GM12878 (cell line): ENCODE data around the gene TMA16. TPM values are rescaled to one million over a fixed set of nuclear protein-coding genes. Genes with fewer than 3 reads are reported as not detected.

Source experiments
- BCL11A ChIP-seq: IDR thresholded peaks from 2 replicates; pipeline ENCODE4 v1.6.1; 2011; ENCODE audit warnings: low read depth, low read length
- CHD1 ChIP-seq: IDR thresholded peaks from 2 replicates; pipeline ENCODE4 v1.6.1; 2012; ENCODE audit warnings: low read depth, low read length, improper control_type of control experiment
- CHD4 ChIP-seq: fragments of 200-600 bp; sonication (generic); IDR thresholded peaks from 2 replicates; pipeline ENCODE4 v1.6.1; 2016; ENCODE audit warnings: mild to moderate bottlenecking
- FOXK2 ChIP-seq: fragments of 450-650 bp; IDR thresholded peaks from 2 replicates; pipeline ENCODE4 v1.6.1; 2017; ENCODE audit warnings: mild to moderate bottlenecking, moderate library complexity
- FOXM1 ChIP-seq: IDR thresholded peaks from 2 replicates; pipeline ENCODE4 v1.6.1; 2012; ENCODE audit warnings: low read depth, mild to moderate bottlenecking, inconsistent platforms, low read length, moderate library complexity
- IRF4 ChIP-seq: IDR thresholded peaks from 2 replicates; pipeline ENCODE4 v1.6.1; 2011; ENCODE audit warnings: low read depth, low read length
- KLF5 ChIP-seq: fragments of 450-650 bp; IDR thresholded peaks from 2 replicates; pipeline ENCODE4 v1.6.1; 2014; ENCODE audit warnings: mild to moderate bottlenecking; ENCODE audit not compliant: partially characterized antibody
- NR2C1 ChIP-seq: fragments of 450-650 bp; IDR thresholded peaks from 2 replicates; pipeline ENCODE4 v1.6.1; 2017; ENCODE audit warnings: antibody characterized with exemption, mild to moderate bottlenecking, moderate library complexity
- RUNX3 ChIP-seq: IDR thresholded peaks from 2 replicates; pipeline ENCODE4 v1.6.1; 2012; ENCODE audit warnings: low read length, inconsistent platforms
- ZNF384 ChIP-seq: IDR thresholded peaks from 2 replicates; pipeline ENCODE4 v1.6.1; 2012; ENCODE audit warnings: low read depth, mild to moderate bottlenecking, low read length, improper control_type of control experiment, borderline replicate concordance
- ZNF622 ChIP-seq: fragments of 450-650 bp; IDR thresholded peaks from 2 replicates; pipeline ENCODE4 v1.6.1; 2017; ENCODE audit warnings: mild to moderate bottlenecking, inconsistent platforms
- polyA plus RNA-seq, 11 experiments: library from polyadenylated mRNA; depleted of rRNA in 4 of 11; unstranded in 6 of 11; stranded (reverse) in 5 of 11; fragments of >200 nt; fragmentation: Nextera tagmentation in 4 of 11; fragmentation: Illumina TruSeq in 1 of 11; extraction: Ambion mirVana in 4 of 11; extraction: Trizol in 1 of 11; gene quantifications; 1 replicate in 1 of 11; 2 replicates in 10 of 11; pipeline versions ENCODE4 v1.2.1 to v1.2.3, GENCODE V29; 2011 to 2016; ENCODE audit warnings: inconsistent platforms in 2 of 11, missing spikeins in 2 of 11, low read depth in 1 of 11
- total RNA-seq, 4 experiments: library from RNA; depleted of rRNA in 3 of 4; stranded (reverse); fragments of >200 nt in 3 of 4; fragmentation: Illumina TruSeq in 1 of 4; extraction: Trizol in 1 of 4; gene quantifications; 2 replicates each; pipeline versions ENCODE4 v1.2.1 to v1.2.3, GENCODE V29; 2013 to 2021
- TF ChIP-seq, protein P1 (sequence below): fragments of 450-650 bp; formaldehyde crosslinking; IDR thresholded peaks from 2 replicates; pipeline ENCODE4 v1.4.0; 2022; ENCODE audit warnings: mild to moderate bottlenecking, moderate library complexity
- TF ChIP-seq, protein P2 (sequence below): IDR thresholded peaks from 2 replicates; pipeline ENCODE4 v1.6.1; 2012; ENCODE audit warnings: low read depth, low read length, improper control_type of control experiment
- TF ChIP-seq, protein P3 (sequence below): fragments of 450-650 bp; IDR thresholded peaks from 2 replicates; pipeline ENCODE4 v1.6.1; 2017; ENCODE audit warnings: mild to moderate bottlenecking, low read depth, inconsistent platforms; ENCODE audit not compliant: poor library complexity, severe bottlenecking
- TF ChIP-seq, protein P4 (sequence below): IDR thresholded peaks from 2 replicates; pipeline ENCODE4 v1.6.1; 2011; ENCODE audit warnings: borderline replicate concordance, low read depth, mild to moderate bottlenecking, moderate library complexity, mixed read lengths, low read length; ENCODE audit not compliant: insufficient read depth; ENCODE audit errors: extremely low read length
- TF ChIP-seq, protein P5 (sequence below): fragments of 450-650 bp; IDR thresholded peaks from 2 replicates; pipeline ENCODE4 v1.6.1; 2017; ENCODE audit warnings: low read depth, mild to moderate bottlenecking, moderate library complexity
- TF ChIP-seq, protein P6 (sequence below): fragments of 450-650 bp; IDR thresholded peaks from 2 replicates; pipeline ENCODE4 v1.6.1; 2017; ENCODE audit warnings: mild to moderate bottlenecking

TMA16 gene
- total and polyA plus RNA-seq, 10 of the 15 experiments (the other 5 are each of a cell fraction or from before 2014, with no cell fraction given), result 37.9 to 91.0 (median 55.8) TPM

DNA sequence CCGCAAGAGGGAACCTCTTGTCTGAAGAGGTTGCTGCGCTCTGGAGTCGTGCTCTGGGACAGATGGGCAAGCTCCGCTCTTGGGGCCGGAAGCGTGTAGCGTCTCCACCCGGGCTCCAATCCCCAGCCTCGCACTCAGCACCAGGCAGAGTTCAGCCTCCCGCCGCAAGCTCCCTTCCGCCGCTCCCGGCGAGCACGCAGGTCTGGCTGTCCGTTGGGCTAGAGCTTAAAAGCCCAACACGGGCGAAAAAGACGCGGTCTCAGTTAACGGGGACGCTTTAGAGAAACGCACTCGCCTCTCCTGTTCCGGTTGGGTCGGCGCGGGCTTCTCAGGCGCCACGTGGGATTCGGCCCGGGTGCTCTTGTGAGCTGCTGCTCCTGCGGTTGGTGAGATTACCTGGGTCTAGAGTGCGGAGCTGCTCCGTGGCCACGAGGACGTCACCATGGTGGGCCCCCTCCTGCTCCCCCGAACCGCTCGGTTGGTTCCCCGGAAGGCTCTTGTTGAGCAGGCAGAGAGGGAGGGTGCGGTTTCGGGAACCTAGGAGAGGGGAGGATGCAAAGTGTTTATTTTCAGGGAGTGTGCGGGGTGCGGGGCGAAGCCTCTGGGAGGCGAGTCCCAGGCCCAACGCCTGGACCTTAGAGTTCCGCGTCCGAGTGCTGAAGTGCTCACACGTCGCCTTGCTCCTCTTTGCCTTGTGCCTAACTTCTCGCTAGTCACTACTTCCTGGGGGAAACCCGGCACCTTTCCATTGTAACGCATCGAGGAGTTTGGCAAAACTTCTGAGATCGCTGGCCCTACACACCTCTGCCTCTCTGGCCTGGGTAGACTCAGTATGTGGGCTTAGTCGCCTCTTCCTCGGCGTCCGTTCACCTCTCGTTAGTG, at the start of gene TMA16 (continued):
- TF ChIP-seq, protein P1, sequence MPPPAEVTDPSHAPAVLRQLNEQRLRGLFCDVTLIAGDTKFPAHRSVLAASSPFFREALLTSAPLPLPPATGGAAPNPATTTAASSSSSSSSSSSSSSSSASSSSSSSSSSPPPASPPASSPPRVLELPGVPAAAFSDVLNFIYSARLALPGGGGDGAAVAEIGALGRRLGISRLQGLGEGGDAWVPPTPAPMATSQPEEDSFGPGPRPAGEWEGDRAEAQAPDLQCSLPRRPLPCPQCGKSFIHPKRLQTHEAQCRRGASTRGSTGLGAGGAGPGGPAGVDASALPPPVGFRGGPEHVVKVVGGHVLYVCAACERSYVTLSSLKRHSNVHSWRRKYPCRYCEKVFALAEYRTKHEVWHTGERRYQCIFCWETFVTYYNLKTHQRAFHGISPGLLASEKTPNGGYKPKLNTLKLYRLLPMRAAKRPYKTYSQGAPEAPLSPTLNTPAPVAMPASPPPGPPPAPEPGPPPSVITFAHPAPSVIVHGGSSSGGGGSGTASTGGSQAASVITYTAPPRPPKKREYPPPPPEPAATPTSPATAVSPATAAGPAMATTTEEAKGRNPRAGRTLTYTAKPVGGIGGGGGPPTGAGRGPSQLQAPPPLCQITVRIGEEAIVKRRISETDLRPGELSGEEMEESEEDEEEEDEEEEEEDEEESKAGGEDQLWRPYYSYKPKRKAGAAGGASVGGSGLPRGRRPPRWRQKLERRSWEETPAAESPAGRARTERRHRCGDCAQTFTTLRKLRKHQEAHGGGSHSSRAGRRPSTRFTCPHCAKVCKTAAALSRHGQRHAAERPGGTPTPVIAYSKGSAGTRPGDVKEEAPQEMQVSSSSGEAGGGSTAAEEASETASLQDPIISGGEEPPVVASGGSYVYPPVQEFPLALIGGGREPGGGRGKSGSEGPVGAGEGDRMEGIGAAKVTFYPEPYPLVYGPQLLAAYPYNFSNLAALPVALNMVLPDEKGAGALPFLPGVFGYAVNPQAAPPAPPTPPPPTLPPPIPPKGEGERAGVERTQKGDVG (CRISPR knock-in tag), result no peak
- TF ChIP-seq NR2C1 (peak; percentile 57), ZNF622 (no peak), BCL11A (0 out of 2 replicates have a peak, but pooled peaks have one; percentile 10), FOXM1 (peak; percentile 63; the same call in 1 of the 2 replicates), IRF4 (0 out of 2 replicates have a peak, but pooled peaks have one; percentile 47), CHD4 (no peak), KLF5 (peak; percentile 70), FOXK2 (no peak), RUNX3 (peak; percentile 81), ZNF384 (no peak), CHD1 (no peak)
- TF ChIP-seq, protein P2, sequence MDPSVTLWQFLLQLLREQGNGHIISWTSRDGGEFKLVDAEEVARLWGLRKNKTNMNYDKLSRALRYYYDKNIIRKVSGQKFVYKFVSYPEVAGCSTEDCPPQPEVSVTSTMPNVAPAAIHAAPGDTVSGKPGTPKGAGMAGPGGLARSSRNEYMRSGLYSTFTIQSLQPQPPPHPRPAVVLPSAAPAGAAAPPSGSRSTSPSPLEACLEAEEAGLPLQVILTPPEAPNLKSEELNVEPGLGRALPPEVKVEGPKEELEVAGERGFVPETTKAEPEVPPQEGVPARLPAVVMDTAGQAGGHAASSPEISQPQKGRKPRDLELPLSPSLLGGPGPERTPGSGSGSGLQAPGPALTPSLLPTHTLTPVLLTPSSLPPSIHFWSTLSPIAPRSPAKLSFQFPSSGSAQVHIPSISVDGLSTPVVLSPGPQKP, result peak; percentile 63
- TF ChIP-seq, protein P3, sequence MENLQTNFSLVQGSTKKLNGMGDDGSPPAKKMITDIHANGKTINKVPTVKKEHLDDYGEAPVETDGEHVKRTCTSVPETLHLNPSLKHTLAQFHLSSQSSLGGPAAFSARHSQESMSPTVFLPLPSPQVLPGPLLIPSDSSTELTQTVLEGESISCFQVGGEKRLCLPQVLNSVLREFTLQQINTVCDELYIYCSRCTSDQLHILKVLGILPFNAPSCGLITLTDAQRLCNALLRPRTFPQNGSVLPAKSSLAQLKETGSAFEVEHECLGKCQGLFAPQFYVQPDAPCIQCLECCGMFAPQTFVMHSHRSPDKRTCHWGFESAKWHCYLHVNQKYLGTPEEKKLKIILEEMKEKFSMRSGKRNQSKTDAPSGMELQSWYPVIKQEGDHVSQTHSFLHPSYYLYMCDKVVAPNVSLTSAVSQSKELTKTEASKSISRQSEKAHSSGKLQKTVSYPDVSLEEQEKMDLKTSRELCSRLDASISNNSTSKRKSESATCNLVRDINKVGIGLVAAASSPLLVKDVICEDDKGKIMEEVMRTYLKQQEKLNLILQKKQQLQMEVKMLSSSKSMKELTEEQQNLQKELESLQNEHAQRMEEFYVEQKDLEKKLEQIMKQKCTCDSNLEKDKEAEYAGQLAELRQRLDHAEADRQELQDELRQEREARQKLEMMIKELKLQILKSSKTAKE, result no peak
- TF ChIP-seq, protein P4, sequence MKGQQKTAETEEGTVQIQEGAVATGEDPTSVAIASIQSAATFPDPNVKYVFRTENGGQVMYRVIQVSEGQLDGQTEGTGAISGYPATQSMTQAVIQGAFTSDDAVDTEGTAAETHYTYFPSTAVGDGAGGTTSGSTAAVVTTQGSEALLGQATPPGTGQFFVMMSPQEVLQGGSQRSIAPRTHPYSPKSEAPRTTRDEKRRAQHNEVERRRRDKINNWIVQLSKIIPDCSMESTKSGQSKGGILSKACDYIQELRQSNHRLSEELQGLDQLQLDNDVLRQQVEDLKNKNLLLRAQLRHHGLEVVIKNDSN, result peak; percentile 70
- TF ChIP-seq, protein P5, sequence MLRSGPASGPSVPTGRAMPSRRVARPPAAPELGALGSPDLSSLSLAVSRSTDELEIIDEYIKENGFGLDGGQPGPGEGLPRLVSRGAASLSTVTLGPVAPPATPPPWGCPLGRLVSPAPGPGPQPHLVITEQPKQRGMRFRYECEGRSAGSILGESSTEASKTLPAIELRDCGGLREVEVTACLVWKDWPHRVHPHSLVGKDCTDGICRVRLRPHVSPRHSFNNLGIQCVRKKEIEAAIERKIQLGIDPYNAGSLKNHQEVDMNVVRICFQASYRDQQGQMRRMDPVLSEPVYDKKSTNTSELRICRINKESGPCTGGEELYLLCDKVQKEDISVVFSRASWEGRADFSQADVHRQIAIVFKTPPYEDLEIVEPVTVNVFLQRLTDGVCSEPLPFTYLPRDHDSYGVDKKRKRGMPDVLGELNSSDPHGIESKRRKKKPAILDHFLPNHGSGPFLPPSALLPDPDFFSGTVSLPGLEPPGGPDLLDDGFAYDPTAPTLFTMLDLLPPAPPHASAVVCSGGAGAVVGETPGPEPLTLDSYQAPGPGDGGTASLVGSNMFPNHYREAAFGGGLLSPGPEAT, result peak; percentile 65
- TF ChIP-seq, protein P6, sequence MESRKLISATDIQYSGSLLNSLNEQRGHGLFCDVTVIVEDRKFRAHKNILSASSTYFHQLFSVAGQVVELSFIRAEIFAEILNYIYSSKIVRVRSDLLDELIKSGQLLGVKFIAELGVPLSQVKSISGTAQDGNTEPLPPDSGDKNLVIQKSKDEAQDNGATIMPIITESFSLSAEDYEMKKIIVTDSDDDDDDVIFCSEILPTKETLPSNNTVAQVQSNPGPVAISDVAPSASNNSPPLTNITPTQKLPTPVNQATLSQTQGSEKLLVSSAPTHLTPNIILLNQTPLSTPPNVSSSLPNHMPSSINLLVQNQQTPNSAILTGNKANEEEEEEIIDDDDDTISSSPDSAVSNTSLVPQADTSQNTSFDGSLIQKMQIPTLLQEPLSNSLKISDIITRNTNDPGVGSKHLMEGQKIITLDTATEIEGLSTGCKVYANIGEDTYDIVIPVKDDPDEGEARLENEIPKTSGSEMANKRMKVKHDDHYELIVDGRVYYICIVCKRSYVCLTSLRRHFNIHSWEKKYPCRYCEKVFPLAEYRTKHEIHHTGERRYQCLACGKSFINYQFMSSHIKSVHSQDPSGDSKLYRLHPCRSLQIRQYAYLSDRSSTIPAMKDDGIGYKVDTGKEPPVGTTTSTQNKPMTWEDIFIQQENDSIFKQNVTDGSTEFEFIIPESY, result no peak
